Nephron (organoid): ENCODE results near the gene SLC22A17.

ENCODE experiments used
- H3K27ac Mint-ChIP-seq, 3 experiments: 2 replicates each; pipeline ENCODE4 v1.8.0; 2020; ENCODE audit warnings: mixed read lengths in 3 of 3, mild to moderate bottlenecking in 2 of 3, moderate library complexity in 1 of 3
- H3K27me3 Mint-ChIP-seq: 2 replicates; pipeline ENCODE4 v1.8.0; 2021; ENCODE audit warnings: low read depth, mild to moderate bottlenecking, moderate library complexity, mixed read lengths
- H3K36me3 Mint-ChIP-seq: 2 replicates; pipeline ENCODE4 v1.8.0; 2020; ENCODE audit warnings: low read depth, mixed read lengths
- H3K4me1 Mint-ChIP-seq: 2 replicates; pipeline ENCODE4 v1.8.0; 2020; ENCODE audit warnings: mixed read lengths
- H3K4me3 Mint-ChIP-seq, 3 experiments: 2 replicates each; pipeline ENCODE4 v1.8.0; 2020; ENCODE audit warnings: mild to moderate bottlenecking in 3 of 3, mixed read lengths in 3 of 3, moderate library complexity in 2 of 3
- H3K9me3 Mint-ChIP-seq: 2 replicates; pipeline ENCODE4 v1.8.0; 2020; ENCODE audit warnings: mixed read lengths
- CTCF ChIP-seq, 3 experiments: fragments of 200-600 bp; sonication (generic); IDR thresholded peaks; one replicate each; pipeline ENCODE4 v1.5.0; 2021; ENCODE audit warnings: antibody characterized with exemption in 3 of 3; ENCODE audit not compliant: unreplicated experiment in 3 of 3

SLC22A17 gene

GRCh38 chr14:23365732-23366425, 13.2 kb upstream of the SLC22A17 start:
- Mint-ChIP-seq H3K4me3 (peak overlapping the region; percentile 78 to 88 (median 85)), H3K4me1 (peaks cover 42% of the 10 kb centered on the region), H3K27ac (peak overlapping the region; percentile 98 to 99 (median 98)), H3K36me3 (peaks cover 10% of the 10 kb centered on the region), H3K27me3 (peaks cover 4% of the 10 kb centered on the region), H3K9me3 (no peaks in the 10 kb centered on the region)
- no peak for TF ChIP-seq CTCF (IDR thresholded peaks at IDR 0.05; ENCODE audit: unreplicated experiment in 3 of 3)

- Mint-ChIP-seq H3K27me3 (peaks cover 4% of the 10 kb centered on the region), H3K4me3 (peak within 1 kb of the TSS; percentile 94 to 99 (median 96))
Observed at GRCh38 chr14:23365036-23365731, 12.5 kb upstream of the SLC22A17 start, which contains the start of gene EFS. EFS (minus strand) TSS chr14:23365172; CDS start chr14:23365025, 147 bp downstream.

GRCh38 chr14:23364164-23365035, 11.7 kb upstream of the SLC22A17 start:
- peaks cover 44% of the 10 kb centered on the region for H3K4me1 Mint-ChIP-seq
- H3K27me3 Mint-ChIP-seq: peaks cover 4% of the 10 kb centered on the region
- H3K4me3 Mint-ChIP-seq: peak overlapping the region; percentile 94 to 99 (median 96)
- H3K36me3 Mint-ChIP-seq: peaks cover 19% of the 10 kb centered on the region
- H3K27ac Mint-ChIP-seq: peak overlapping the region; percentile 98 to 99 (median 98)
- no peaks in the 10 kb centered on the region for H3K9me3 Mint-ChIP-seq
- no peak for TF ChIP-seq CTCF (IDR thresholded peaks at IDR 0.05; ENCODE audit: unreplicated experiment in 3 of 3)

More at GRCh38 chr14:23365036-23365731, 12.5 kb upstream of the SLC22A17 start, which contains the start of gene EFS:
- TF ChIP-seq CTCF (IDR thresholded peaks at IDR 0.05; ENCODE audit: unreplicated experiment in 3 of 3): no peak
- Mint-ChIP-seq H3K9me3 (no peaks in the 10 kb centered on the region), H3K4me1 (peaks cover 44% of the 10 kb centered on the region), H3K27ac (peak within 1 kb of the TSS; percentile 98 to 99 (median 99)), H3K36me3 (peaks cover 17% of the 10 kb centered on the region)

- Mint-ChIP-seq H3K4me3 (peak overlapping the region in 2 of 3 experiments; percentile 50 to 71), H3K27ac (peak overlapping the region in 2 of 3 experiments; percentile 52 to 71), H3K36me3 (peaks cover 26% of the 10 kb centered on the region), H3K9me3 (no peaks in the 10 kb centered on the region), H3K4me1 (peaks cover 49% of the 10 kb centered on the region), H3K27me3 (no peaks in the 10 kb centered on the region)
- no peak for TF ChIP-seq CTCF (IDR thresholded peaks at IDR 0.05; ENCODE audit: unreplicated experiment in 3 of 3)
Observed at GRCh38 chr14:23362200-23362599, 9.5 kb upstream of the SLC22A17 start.

- no peaks in the 10 kb centered on the region for H3K27me3 Mint-ChIP-seq
- no peak for TF ChIP-seq CTCF (IDR thresholded peaks at IDR 0.05; ENCODE audit: unreplicated experiment in 3 of 3)
- H3K4me3 Mint-ChIP-seq: peak overlapping the region in 2 of 3 experiments; percentile 59 to 71
- peaks cover 45% of the 10 kb centered on the region for H3K4me1 Mint-ChIP-seq
- H3K9me3 Mint-ChIP-seq: no peaks in the 10 kb centered on the region
- peaks cover 26% of the 10 kb centered on the region for H3K36me3 Mint-ChIP-seq
- H3K27ac Mint-ChIP-seq: peak overlapping the region in 2 of 3 experiments; percentile 52 to 71
Observed at GRCh38 chr14:23361763-23362162, 9.1 kb upstream of the SLC22A17 start.
